ENCODE results near the gene PAX4. TPM values are rescaled to one million over a fixed set of nuclear protein-coding genes. Genes with fewer than 3 reads are reported as not detected.
A peak's percentile ranks its signal among the peaks of the same experiment; 100 is the strongest.

Gene PAX4
- polyA plus RNA-seq, 3 donors: not detected

DNA sequence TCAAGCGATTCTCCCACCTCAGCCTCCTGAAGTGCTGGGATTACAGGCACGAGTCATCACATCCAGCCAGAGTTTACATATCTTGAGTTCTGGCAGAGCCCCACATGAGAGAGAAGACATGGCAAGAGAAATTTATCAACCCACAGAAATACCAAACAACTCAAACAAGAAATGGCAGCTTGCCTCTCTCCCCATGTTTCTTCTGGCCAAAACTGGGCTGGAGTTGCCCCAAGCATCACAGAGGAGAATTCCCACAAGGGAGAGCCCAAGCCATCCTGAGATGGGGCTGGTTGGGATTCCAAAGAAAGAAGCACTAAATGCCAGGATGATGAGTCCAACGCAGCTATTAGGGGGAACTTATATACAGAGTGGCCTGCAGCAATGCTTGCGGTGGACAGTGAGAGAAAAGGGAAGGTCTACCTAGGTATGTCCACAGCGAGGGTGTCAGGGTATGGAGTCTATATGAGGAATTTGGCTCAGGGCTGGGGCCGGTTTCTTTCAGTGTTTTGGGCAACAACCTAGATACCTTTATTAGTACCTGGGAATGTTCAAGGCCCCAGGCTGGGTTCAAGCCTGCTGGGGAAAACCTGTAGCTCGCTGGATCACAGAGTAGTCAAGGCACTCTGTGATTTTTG lies 14.5 kb upstream of the PAX4 start:
- no peak for DNase-seq

DNA sequence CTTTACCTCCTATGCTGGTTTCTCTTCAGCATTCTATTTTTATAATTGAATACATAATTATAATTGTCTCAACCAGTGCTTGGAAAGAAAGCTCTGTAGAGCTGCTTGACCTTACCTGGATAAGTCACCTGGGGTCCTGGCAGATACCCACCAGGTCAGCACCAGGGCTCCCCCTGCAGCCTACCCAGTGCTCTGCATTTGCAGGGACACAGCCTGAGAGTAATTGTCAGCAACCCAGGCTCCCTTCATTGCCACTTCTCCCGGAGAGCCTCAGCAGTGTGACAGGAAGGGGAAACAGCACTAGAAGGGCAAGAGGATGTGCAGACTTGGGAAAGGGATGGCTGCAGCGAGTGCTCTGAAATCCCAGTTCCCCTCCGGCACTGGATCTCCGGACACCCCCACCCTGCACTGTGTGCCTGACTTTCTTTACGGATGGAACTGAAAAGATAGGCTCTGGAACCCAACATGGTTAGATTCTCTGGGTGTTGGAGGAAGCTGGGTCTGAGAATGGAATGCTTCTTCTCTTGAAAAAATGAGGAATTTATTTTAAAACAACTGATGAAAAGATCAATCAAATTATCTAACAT lies 11.4 kb upstream of the PAX4 start:
- no peak for DNase-seq

DNA sequence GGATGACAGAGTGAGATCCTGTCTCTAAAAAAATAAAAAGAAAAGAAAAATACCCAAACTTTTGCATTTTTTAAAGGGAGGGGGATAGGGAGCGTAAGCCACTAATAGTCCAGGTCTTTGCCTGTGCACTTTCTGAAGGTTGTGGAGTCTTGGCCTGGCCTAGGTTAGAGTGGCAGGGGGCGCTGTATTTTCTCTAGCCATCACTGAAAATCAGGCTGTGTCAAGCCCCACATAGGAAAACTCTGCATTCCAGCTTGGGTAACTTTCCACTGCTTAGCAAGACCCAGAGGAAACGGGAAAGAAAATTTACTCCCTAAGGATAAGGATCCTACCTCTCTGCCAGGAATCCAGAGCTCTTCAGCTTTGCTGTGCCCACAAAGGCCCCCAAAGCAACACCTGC lies 10.5 kb upstream of the PAX4 start:
- no peak for DNase-seq

DNA sequence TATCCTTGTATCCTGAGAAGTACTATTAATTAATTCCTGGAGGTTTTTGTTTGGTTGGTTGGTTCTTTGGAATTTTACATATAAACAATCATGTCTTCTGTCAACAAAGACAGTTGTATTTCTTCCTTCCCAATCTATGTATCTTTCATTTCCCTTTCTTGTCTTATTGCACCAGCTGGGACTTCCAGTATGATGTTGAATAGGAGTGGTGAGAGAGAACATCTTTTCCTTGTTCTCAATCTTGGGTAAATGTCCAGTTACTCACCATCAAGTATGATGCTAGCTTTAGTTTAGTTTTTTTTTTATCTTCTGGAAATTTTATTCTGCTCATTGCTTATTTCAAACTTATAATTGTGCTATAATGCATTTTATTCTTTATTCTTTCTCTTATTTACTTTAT lies 7.4 kb upstream of the PAX4 start:
- DNase-seq: no peak

DNA sequence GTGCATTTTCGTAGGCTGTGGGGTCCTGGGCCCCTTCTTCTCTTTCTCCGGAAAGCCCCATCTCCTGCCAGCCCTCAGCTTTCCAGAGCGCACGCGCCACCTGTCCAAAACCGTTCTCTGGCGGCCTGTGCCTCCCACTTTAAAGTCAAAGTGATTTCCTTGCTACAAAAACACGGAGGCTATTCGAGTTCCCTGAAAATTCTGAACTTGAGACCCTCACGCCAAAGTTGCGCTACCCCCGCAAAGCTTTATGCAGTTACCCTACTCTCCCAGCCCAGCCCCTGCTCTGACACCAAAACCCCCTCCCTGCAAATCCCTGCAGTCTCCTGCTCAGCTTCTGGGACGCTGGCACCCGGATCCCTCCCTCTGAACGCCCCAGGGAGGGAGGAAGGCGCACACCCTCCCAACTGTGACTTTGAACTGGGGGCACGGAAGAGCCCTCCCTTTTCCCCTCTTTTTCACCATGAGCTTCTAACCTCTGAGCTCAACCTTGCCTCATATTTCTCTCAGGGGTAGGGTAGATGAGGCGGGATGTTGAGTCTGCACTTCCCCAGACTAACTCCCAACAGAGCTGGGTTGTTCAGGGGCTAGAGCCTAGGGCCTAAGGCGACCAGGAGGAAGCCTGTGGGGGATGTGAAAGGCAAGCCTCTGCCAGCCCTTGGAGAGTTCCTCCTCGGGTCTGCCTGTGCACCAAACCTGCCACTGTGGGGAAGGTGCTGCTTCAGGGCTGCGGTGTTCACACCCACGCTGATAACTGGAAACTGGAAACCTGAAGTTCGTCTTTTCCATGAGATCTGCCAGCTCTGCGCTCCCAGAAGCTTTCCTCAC lies 2.7 kb upstream of the PAX4 start:
- DNase-seq: no peak

DNA sequence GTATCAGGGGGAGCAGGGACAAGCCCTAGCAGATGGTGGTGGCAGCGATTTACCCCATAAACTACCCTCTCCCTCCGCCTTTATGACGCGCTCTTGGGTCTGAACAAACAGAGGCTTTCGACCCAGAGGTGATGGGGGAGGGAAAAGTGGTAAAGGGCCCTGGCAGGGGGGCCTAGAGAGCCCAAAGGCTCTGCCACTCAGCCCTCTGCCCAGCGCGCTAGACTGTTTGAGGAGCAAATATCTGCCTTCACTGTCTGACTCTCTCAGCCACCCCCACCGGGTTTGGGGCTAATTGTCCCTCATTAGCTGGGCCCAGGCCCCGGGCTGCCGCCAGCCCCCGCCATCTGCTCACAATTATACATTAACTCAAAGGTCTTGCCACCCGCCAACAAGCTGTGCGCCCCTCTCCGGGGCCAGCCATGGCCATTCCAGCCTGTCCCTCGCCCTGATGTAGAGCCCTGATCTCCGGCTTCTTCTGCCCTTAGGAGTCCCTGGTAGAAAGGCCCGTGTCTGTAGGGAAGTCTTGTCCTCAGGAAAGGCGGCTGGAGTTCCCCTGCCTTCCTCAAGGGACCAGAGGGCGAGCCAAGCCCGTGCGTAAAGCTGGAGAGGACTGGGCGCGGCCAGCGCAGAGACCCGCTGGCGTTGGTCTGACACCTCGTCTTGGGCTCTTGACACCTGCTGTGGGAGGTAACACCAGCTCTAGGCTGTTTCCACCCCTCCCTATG lies 1.9 kb upstream of the PAX4 start:
- no peak for DNase-seq

DNA sequence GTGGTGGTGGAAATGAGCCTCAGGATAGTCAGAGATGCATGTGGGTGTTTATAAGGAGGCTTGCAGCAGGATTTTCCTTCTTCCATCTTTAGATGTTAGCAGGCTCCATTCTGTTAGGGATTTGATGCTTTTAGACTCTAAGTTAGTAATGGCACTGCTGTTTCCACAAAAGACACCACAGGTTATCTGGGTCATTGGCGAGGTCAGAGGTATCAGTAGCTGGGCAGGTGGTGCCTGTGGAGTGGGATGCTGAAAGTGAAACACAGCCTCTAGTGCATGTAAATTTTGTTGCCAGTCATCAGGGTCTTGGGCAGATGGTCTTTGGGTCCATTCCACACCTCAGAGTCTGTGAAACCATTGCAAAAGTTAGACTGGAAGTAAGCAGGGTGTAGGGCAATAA lies 833 bp upstream of the PAX4 start:
- DNase-seq: no peak

DNA sequence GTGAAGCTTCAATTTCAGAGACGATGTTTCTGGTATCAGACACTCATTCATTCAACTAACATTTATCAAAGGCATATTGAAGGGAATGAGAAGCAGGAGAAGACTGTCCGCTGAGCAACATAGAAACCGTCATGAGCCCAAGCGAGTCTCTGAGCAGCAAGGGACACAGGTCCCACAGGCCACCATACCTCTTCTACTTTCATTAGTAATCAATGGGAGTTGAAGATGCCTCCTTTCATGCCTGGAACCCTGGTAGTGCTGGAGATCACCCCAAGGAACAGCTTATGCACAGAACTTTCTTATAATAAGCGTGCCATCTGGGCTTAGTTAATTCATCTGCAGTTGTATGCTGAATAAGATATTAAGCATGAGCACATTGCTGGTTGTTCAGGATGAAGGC lies 1.2 kb downstream of the PAX4 start:
- DNase-seq: no peak

DNA sequence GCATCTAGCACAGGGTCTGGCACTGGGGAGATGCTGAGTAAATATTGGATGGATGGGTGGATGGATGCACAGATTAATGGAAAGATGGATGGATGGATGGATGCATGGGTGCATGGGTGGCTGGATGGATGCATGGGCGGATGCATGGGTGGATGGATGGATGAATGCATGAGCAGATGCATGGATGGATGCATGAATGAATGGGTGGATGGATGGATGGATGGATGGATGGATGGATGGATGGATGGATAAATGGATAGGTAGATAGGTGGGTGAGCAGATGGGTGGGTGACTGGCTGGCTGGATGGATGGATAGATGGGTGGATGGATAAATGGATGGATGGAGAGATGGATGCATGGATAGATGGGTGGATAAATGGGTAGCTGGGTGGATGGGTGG lies 5.7 kb downstream of the PAX4 start:
- no peak for DNase-seq

DNA sequence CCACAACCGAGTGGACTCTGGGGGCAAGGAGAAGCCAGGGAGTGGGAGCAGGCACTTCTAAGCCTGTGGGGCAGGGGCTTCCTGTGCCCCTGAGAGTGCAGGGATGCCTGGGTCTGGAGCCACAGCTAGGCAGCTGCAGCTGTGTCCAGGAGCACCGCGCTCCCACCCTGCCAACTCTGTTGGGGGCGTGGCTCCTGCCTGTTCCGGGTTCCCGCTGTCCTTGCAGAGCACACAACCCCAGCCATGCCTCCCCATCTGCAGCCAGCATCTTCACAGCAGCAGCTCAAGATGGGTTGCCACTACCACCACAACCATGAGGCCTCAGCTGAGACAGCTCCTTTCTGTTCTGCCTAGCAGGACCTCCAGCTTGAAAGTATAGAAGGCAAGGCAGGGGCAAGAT lies 8.6 kb downstream of the PAX4 start:
- DNase-seq: no peak

DNA sequence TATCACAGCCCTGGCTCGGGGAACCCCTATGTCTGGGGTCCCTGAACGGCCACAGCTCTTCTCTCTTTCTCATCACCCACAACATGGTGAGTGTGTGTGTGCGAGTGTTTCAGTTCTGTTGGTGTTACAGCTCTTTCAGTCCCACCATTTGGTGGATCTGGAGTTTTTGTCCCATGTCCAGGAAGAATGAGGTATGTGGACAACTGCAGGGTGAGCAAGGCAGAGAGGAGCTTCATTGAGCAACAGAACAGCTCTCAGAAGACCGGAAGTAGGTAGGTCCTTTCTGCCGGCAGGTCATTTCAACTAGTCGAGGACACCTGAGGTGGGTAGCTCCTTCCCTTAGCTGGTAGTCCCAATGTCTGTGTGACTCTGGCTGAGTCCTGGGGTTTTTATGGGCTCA lies 9.5 kb downstream of the PAX4 start:
- no peak for DNase-seq

DNA sequence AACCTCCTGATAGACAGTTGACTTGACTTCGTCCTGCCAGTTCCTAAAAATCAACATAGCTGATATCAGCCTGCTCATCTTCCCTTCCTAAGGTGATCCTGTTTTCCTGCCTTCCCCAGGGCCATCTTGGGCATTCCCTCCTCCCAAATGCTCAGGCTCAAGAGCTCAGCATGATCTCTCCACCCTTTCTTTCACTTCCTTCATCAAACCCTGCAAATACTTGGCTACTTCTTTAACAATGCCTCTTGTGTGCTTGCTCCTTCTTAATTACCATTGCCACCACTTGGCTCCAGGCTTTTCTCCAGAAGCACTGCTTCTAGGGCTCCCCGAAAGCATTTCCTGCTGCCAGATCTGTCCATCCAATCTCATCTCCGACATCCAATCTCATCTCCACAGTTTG lies 17.1 kb downstream of the PAX4 start:
- no peak for DNase-seq

DNA sequence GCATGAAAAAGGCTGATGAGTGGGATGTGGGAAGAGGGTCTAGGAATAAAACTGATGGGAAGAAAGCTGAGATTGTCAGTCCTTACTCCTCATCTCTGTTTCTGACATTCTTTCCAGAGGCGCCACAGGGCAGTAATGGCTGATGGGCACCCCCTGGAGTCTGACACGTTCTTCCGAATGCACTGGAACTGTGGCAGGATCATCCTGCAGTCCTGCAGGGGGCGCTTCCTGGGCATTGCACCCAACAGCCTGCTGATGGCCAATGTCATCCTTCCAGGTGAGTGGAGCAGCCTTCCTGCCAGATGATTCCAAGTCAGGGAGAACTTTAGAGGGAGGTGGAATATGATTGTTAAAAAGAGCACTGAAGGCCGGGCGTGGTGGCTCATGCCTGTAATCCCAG lies 19.6 kb downstream of the PAX4 start:
- no peak for DNase-seq

DNA sequence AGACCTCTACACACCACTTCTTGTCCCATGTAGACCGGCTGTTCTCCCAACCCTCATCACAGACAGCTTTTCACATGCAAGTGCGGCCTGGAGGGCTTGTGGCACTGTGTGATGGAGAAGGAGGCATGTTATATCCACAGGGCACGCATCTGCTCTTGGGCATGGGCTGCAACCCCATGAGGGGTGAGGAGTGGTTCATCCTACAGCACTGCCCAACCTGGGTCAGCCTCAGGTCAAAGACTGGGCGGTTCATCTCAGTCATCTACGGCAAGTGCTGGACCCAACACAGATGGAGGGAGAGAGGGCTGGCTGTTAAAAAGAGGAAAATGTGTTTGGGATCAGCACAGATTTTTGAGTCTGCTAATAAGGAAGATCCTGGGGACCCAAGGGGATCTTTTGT lies 22.2 kb downstream of the PAX4 start:
- DNase-seq: no peak

DNA sequence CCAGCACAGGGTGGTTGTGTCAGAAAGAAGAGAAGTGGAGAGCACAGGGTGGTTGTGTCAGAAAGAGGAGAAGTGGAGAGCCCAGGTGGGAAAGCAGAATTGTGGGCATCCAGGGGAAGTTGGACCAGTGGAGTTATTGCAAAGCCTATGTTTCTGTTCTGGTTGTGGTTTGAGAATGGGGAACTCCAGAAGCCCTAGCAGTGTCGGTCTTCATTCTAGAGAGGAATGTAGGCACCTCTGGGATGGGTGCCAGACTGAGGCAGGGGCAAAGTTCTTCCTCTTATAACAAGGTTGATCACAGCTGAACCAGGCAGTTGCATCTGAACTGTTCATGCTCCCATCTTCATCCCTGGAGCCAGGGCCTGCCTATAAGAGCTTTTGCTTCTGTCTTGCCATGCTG lies 23.5 kb downstream of the PAX4 start:
- no peak for DNase-seq

DNA sequence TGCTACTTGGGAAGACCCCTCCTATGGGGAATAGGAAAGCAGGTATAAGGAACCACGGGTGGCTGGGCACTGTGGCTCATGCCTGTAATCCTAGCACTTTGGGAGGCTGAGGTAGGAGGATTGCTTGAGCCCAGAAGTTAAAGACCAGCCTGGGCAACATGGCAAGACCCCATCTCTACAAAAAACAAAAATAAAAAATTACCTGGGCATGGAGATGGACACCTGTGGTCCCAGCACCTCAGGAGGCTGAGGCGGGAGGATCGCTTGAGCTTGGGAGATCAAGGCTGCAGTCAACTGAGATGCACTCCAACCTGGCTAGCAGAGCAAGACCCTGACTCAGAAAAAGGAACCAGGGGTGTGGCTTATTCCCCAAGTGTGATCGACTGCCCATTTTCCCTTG lies 25.4 kb downstream of the PAX4 start:
- no peak for DNase-seq

DNA sequence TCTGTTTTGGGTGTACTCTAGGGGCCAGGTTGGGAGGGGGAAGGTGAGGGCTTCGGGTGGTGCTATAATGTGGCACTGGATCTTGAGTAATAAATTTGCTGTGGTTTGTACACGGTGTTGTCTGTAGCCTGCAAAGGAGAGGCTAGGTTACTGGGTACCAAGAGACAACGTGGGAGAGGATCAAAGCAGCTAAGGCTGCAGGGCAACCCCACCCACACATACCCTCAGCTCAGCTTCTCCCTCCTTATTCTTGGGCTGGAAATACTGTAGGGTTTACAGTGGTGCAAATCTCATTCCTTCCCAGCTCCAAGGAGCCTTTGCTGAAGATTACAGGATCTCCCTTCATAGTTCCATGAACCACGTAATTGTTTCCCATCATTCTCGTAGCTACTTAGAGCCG lies 26.4 kb downstream of the PAX4 start:
- no peak for DNase-seq

DNA sequence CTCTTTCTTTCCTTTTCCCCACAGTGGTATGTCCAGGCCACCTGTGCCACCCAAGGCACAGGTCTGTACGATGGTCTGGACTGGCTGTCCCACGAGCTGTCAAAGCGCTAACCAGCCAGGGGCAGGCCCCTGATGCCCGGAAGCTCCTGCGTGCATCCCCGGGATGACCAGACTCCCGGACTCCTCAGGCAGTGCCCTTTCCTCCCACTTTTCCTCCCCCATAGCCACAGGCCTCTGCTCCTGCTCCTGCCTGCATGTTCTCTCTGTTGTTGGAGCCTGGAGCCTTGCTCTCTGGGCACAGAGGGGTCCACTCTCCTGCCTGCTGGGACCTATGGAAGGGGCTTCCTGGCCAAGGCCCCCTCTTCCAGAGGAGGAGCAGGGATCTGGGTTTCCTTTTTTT lies 26.8 kb downstream of the PAX4 start:
- no peak for DNase-seq

DNA sequence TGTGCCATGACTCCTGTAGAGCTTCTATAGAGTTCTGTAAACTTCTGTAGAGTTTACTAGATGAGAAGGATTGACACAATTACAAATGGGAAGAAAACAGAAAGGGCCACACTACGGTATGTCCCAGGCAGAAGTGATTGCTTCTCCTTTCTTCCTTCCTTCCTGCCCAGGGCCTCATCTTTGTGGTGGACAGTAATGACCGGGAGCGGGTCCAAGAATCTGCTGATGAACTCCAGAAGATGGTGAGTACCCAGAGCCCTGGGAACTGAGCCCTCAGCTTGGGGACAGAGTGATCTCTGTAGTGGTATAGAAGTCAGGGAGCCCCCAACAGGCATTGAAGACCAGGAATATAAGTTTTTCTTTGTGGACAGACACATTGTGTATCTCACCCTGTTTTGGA lies 28.0 kb downstream of the PAX4 start:
- DNase-seq: no peak

DNA sequence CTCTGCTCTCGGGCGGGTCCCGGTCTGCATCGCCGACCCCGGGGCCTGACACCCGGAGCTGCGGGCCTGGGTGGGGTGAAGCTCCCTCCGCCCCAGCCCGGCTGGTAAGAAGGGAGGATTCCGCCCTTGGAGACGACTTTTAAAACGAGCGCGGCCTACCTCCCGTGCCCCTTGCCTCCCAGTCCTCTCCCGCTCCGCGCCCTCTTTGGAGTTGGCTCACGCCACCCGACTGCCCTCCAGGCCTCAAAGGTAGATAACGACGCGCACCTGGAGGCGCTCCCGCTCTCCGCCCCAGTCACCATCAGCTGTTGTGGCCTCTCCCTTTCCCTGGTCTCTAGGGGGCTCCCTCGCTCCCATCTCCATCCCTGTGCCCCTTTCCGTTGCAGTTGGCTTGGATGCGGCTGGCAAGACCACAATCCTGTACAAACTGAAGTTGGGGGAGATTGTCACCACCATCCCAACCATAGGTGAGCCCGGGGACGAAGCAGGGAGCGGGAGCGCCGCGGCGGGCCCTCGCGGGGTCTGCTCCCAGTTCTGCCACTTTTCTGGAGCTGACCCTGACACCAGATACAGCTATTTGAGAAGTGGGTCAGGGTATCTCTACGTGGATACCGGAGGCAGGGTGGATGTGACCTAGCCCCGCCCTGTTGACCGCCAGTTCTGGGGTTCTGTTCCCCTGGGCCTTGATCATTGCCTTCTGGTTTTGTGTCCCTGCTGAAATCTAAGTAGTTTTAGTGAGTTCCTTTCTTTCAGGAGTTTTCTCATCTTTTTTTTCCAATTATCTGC lies 29.1 kb downstream of the PAX4 start:
- peak; percentile 60 for DNase-seq

DNA sequence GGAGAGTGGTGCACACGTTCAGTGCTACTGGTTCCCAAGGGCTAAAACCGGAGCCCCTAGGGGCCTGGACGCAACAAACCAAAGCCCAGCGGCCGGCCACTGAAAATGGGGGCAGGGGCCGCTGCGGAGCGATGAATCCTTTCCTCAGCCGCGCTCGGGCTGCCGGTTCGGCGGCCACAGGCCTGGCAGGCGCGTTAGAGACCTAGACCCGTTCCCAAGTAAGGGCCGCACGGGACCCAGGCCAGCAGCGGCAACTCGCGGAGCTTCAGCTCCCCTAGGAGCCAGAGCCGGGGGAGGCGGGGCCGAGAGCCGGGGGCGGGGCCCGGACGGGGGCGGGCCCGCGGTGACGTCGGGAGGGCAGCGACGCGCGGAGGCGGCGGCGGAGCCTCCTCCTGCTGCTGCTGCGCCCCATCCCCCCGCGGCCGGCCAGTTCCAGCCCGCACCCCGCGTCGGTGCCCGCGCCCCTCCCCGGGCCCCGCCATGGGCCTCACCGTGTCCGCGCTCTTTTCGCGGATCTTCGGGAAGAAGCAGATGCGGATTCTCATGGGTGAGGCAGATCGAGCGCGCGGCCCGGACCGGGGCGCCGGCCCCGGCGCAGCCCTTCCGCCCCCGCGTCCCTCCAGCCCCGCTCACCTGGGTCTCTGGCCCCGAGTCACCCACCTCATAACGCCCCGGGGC lies 29.8 kb downstream of the PAX4 start, which contains the start of gene ARF5:
TSS of gene ARF5 (plus strand) at position 393 of the 678 bp plus-strand sequence. CDS start at position 481, 88 bp downstream.
- peak; percentile 90 for DNase-seq

Measured in renal pelvis (tissue), 4 donors.